Endometrium (tissue), 2 donors: ENCODE measurements around the gene RNASEL.

Source experiments
- FAIRE-seq: peaks from 2 replicates; lab custom pipeline; 2012; peaks lifted over from hg19 to GRCh38; lab: Jason Lieb, UNC
- donor health status: control.
- donor health status: control.

RNASEL gene

GRCh38 chr1:182600036-182600713 lies 11.1 kb upstream of the RNASEL start:
- FAIRE-seq = no peak

- FAIRE-seq = no peak
Observed at GRCh38 chr1:182599339-182599738, 10.3 kb upstream of the RNASEL start.

GRCh38 chr1:182598296-182598695 lies 9.2 kb upstream of the RNASEL start:
- FAIRE-seq = no peak

- FAIRE-seq = no peak
Observed at GRCh38 chr1:182596934-182597333, 7.9 kb upstream of the RNASEL start.

GRCh38 chr1:182595641-182596240 lies 6.7 kb upstream of the RNASEL start:
- FAIRE-seq = no peak

GRCh38 chr1:182589931-182590330 lies 875 bp upstream of the RNASEL start:
- FAIRE-seq = no peak

- no peak for FAIRE-seq
Observed at GRCh38 chr1:182589520-182589919, 464 bp upstream of the RNASEL start.

GRCh38 chr1:182587666-182588499 lies 1.2 kb downstream of the RNASEL start:
- FAIRE-seq = no peak

- FAIRE-seq = peak; percentile 18
Observed at GRCh38 chr1:182587093-182587492, 2.0 kb downstream of the RNASEL start.

- no peak for FAIRE-seq
Observed at GRCh38 chr1:182586380-182586779, 2.7 kb downstream of the RNASEL start.

GRCh38 chr1:182584746-182585145 lies 4.3 kb downstream of the RNASEL start:
- FAIRE-seq = no peak

- FAIRE-seq = no peak
Observed at GRCh38 chr1:182580736-182581135, 8.3 kb downstream of the RNASEL start.

- FAIRE-seq = no peak
Observed at GRCh38 chr1:182575540-182576149, 13.4 kb downstream of the RNASEL start.

- no peak for FAIRE-seq
Observed at GRCh38 chr1:182574156-182574555, 14.9 kb downstream of the RNASEL start.

- FAIRE-seq = no peak
Observed at GRCh38 chr1:182570611-182570970, 18.5 kb downstream of the RNASEL start.

GRCh38 chr1:182569939-182570610 lies 19.0 kb downstream of the RNASEL start:
- no peak for FAIRE-seq

- no peak for FAIRE-seq
Observed at GRCh38 chr1:182568647-182569284, 20.3 kb downstream of the RNASEL start.

GRCh38 chr1:182567629-182568028 lies 21.4 kb downstream of the RNASEL start:
- no peak for FAIRE-seq

GRCh38 chr1:182565537-182565936 lies 23.5 kb downstream of the RNASEL start:
- no peak for FAIRE-seq

- FAIRE-seq = no peak
Observed at GRCh38 chr1:182564406-182565004, 24.6 kb downstream of the RNASEL start.

- no peak for FAIRE-seq
Observed at GRCh38 chr1:182563095-182563494, 26.0 kb downstream of the RNASEL start.
